KOPT-K1 (cell line): Measurements from ENCODE around the gene SLC25A26.
"Not testable (repeated sequence)": the region's sequence is repeated elsewhere in the genome, so short reads cannot be mapped to it uniquely, and the experiment has no call there.

Experiments used
- H3K27ac ChIP-seq: fragments of 200-600 bp; sonication (generic); 2 replicates; pipeline ENCODE4 v1.5.1; 2016; ENCODE audit warnings: antibody characterized with exemption, mild to moderate bottlenecking, low read depth, low read length; ENCODE audit not compliant: poor library complexity, severe bottlenecking
- H3K36me3 ChIP-seq: fragments of 200-600 bp; sonication (generic); 2 replicates; pipeline ENCODE4 v1.5.1; 2017; ENCODE audit warnings: antibody characterized with exemption, mild to moderate bottlenecking, low read length, moderate library complexity; ENCODE audit not compliant: insufficient read depth
- H3K9me3 ChIP-seq: fragments of 200-600 bp; sonication (generic); 2 replicates; pipeline ENCODE4 v1.5.1; 2017; ENCODE audit warnings: antibody characterized with exemption, low read length, mild to moderate bottlenecking; ENCODE audit not compliant: insufficient read depth, poor library complexity, severe bottlenecking

The SLC25A26 gene

DNA sequence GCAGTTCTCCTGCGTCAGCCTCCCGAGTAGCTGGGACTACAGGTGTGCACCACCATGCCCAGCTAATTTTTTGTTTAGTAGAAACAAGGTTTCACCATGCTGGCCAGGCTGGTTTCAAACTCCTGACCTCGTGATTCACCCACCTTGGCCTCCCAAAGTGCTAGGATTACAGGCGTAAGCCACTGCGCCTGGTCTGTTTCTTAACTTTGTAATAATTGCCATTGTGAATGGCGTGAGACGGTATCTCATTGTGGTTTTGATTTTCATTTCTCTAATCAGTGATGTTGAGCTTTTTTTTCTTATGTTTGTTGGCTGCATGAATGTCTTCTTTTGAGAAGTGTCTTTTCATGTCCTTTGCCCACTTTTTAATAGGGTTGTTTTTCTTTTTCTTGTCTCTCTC, 85.3 kb downstream of the SLC25A26 start:
- Histone ChIP-seq H3K27ac (peak overlapping the region; percentile 74), H3K9me3 (peaks cover 30% of the 10 kb centered on the region)
- H3K36me3 ChIP-seq = not testable (repeated sequence)

DNA sequence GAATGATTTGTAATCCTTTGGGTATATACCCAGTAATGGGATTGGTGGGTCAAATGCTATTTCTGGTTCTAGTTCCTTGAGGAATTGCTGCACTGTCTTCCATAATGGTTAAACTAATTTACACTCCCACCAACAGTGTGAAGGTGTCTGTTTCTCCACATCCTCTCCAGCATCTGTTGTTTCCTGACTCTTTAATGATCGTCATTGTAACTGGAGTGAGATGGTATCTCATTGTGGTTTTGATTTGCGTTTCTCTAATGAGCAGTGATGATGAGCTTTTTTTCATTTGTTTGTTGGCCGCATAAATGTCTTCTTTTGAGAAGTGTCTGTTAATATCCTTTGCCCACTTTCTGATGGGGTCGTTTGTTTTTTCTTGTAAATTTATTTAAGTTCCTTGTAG, 86.2 kb downstream of the SLC25A26 start:
- H3K27ac ChIP-seq = peak overlapping the region; percentile 74
- not testable (repeated sequence) for H3K36me3 ChIP-seq
- H3K9me3 ChIP-seq = peaks cover 39% of the 10 kb centered on the region

DNA sequence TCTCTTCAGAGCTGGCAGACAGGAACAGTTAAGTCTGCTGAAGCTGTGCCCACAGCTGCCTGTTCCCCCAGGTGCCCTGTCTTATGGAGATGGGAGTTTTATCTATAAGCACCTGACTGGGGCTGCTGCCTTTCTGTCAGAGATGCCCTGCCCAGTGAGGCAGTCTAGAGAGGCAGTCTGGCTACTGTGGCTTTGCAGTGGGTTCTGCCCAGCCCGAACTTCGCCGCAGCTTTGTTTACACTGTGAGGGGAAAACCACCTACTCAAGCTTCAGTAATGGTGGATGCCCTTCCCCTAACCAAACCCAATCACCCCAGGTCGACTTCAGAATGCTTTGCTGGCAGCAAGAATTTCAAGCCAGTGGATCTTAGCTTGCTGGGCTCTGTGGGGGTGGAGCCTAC, 91.2 kb downstream of the SLC25A26 start:
- Histone ChIP-seq H3K27ac (no peak overlapping the region), H3K36me3 (no peaks in the 10 kb centered on the region), H3K9me3 (peaks cover 50% of the 10 kb centered on the region)

DNA sequence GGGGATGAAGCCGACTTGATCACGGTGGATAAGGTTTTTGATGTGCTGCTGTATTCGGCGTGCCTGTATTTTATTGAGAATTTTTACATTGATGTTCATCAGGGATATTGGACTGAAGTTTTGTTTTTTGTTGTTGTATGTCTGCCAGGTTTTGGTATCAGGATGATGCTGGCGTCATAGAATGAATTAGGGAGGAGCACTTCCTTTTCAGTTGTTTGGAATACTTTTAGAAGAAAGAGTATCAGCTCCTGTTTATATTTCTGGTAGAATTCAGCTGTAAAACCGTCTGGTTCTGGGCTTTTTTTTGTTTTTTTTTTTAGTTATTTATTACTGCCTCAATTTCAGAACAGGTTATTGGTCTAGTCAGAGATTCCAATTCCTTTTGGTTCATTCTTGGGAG, 93.7 kb downstream of the SLC25A26 start:
- Histone ChIP-seq H3K9me3 (peaks cover 35% of the 10 kb centered on the region), H3K36me3 (no peaks in the 10 kb centered on the region), H3K27ac (no peak overlapping the region)

DNA sequence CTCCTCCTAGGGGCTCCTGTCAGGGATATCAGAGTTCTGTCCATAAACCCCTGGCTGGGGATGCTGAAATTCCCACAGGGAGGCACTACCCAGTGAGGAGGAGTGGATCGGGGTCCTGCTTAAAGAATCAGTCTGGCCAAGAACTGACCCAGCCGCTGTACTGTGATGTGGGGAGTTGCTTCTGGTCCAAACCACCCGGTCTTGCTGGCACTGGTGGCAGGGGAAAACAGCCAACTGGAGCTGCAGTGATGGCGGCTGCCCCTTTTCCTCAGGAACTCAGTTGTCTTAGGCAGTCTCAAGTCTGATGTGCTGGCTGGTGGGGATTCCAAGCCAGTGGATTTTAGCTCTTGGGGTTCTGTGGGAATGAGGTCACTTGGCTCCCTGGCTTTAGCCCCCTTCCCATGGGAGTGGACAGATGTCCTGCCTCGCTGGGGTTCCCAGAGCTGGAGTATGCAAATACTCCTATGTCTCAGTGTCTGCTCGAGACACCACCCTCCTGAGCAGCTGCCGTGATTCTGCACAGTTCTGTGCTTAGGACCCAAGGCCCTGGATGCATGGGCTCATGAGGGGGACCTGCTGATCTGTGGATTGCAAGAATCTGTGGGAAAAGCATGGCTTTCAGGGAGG, 97.1 kb downstream of the SLC25A26 start:
- H3K36me3 ChIP-seq = no peaks in the 10 kb centered on the region
- no peak overlapping the region for H3K27ac ChIP-seq
- peaks cover 3% of the 10 kb centered on the region for H3K9me3 ChIP-seq

DNA sequence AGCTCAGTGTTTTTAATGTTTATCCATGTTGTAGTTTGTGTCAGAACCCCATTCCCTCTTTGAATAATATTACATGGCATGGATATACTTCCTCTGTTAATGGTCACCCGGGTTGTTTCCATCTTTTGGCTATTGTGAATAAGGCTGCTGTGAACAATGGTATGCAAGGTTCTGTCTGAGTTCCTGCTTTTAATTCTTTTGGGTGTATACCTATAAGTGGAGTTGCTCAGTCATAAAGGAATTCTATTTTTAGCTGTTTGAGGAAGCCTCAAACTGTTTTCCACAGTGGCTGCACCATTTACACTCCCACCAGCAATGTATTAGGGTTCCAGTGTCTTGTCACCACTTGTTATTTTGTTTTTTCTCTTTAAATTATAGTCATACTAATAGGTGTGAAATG, 99.6 kb downstream of the SLC25A26 start:
- Histone ChIP-seq H3K36me3 (no peaks in the 10 kb centered on the region), H3K27ac (no peak overlapping the region)

DNA sequence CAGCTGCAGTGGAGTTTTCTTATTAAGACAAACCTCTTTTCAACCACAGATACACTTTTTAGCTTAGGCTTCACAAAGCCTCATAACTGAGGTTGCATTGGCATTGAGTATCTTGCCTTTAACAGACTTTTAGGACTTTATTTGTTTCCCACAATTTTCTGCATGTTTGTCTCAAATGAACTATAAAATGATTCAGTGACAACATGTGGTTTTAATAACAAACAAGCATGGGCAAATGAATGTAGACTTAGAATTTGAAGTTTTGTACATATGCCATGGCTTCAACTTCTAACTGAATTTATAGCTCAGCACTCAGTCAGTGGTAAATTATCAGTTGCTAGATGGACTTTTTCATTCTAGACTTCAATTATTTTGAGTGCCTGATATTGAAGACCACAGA, 101.6 kb downstream of the SLC25A26 start:
- Histone ChIP-seq H3K27ac (no peak overlapping the region), H3K36me3 (no peaks in the 10 kb centered on the region), H3K9me3 (peaks cover 13% of the 10 kb centered on the region)

More for the DNA sequence above, 99.6 kb downstream of the SLC25A26 start:
- peaks cover 13% of the 10 kb centered on the region for H3K9me3 ChIP-seq

DNA sequence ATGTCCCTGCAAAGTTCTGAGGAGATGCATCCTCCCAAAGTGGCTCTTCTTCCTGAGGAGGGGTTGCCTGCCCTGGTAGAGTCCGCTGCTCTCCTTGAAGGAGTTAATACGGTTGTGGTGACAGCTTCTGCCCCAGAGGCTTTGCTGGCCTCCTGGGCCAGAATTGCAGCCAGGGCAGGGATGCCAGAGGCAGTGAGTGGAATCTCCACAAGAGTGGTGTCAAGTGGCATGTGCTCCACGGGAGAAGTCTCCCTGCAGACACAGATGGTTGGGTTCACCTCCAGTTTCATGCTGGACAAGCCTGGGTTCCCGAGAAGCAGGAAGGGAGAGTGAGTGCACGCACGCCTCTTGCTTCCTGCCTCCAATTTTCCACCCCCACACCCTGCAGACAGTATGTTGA, 105.5 kb downstream of the SLC25A26 start:
- Histone ChIP-seq H3K36me3 (no peaks in the 10 kb centered on the region), H3K27ac (no peak overlapping the region), H3K9me3 (peaks cover 13% of the 10 kb centered on the region)

DNA sequence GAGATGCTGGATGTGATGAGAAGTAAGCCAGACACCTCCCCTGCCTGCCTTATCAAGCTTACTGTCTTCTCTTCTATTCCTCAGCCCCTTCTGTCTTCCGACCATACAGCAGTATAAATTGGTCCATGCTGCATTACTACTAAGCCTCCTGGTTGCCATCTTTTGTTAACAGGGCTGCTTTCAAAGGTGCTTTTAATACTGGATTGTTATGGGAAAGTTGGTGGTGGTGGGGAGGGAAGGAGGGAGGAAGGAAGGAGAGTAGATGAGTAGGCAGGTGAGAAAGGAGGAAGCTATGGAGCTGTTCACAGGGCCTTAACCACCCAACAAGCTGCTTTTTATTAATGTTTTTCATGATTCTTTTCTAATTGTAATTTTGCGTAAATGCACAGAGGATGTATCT, 114.9 kb downstream of the SLC25A26 start:
- H3K36me3 ChIP-seq = no peaks in the 10 kb centered on the region
- H3K27ac ChIP-seq = no peak overlapping the region
- no peaks in the 10 kb centered on the region for H3K9me3 ChIP-seq

DNA sequence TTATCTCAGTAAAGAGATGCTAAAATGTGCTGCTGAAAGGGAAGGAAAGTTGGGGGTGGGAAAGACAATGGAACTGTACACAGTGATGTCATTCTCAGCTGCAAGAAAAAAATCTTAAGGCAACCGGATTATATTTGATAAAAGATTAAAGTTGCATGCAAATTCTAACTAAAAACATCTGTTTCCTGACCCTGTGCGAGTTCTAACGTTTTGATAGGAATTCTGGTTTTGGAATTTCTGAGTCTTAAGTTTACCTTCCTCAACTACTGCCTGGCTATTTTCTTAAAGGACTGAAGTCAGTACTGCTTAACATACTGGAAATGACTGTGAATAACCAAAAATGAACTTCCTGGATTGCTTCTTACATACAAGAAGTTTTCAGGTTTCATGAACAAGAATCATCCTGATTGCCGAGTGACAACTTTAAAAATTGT, 115.5 kb downstream of the SLC25A26 start:
- H3K36me3 ChIP-seq = no peaks in the 10 kb centered on the region
- no peaks in the 10 kb centered on the region for H3K9me3 ChIP-seq
- no peak overlapping the region for H3K27ac ChIP-seq

DNA sequence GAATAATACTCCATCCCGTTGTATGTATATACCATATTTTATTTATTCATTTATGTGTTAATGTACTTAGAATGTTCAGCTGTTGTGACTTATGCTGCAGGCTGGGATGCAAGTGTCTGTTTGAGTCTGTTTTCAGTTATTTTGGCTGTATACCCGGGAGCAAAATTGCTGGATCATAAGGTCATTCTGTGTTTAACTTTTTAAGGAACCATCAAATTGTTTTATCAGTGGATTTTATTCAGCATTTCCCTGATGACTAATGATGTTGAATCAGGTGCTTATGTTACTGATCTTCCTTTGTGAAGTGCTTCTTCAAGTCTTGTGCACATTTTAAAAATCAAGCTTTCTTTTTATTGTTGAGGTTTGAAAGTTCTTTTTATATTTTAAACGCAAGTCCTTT, 118.1 kb downstream of the SLC25A26 start:
- Histone ChIP-seq H3K27ac (no peak overlapping the region), H3K9me3 (no peaks in the 10 kb centered on the region), H3K36me3 (no peaks in the 10 kb centered on the region)

DNA sequence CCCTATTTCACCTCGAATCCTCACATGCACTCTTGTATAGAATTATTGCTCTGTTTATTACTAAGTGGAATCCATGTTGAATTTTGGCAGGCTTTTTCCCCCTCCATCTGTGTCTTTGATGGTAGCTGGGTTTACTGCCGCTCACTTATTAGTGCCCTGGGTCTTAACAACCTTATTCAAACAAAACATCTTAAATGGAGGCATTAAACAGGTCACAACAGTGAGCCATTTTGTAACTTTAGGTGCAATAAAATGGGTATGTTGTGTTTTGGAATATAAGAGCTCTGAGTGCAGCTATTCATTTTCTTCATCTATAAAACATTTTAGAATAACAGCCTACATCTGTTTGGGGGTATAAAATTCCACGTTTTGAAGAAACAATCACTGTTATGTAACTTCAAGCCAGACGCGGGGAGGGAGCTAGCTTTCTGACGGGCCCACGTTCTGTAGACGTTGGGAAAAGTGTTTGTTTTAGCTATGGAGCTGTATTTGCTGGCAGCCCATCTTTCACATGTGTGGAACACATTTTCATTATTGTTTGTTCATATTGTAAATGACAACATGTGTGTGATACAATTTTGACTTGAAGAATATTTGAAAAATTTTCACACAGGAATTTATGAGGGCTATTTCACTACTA, 122.0 kb downstream of the SLC25A26 start:
- Histone ChIP-seq H3K36me3 (peaks cover 2% of the 10 kb centered on the region; the same call in 1 of the 2 replicates), H3K27ac (no peak overlapping the region), H3K9me3 (peaks cover 7% of the 10 kb centered on the region)

DNA sequence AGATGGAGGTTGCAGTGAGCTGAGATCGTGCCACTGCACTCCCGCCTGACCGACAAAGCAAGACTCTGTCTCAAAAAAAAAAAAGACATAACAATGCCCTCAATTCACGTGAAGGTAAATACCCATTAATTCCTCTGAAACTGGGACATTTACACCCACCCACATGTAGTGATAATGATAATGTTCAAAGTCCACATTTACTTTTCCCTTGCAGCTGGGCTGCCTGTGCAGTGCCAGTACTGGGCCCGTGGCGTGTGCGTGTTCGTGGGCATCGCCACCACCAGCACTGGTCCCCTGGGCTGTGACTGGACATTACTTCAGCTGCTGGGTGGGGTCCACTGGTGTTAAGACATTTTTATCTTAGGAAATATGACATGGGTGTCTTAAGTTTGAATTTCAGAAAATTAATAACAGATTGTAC, 123.6 kb downstream of the SLC25A26 start:
- Histone ChIP-seq H3K9me3 (peaks cover 7% of the 10 kb centered on the region), H3K36me3 (peaks cover 5% of the 10 kb centered on the region; the same call in 1 of the 2 replicates), H3K27ac (no peak overlapping the region)

DNA sequence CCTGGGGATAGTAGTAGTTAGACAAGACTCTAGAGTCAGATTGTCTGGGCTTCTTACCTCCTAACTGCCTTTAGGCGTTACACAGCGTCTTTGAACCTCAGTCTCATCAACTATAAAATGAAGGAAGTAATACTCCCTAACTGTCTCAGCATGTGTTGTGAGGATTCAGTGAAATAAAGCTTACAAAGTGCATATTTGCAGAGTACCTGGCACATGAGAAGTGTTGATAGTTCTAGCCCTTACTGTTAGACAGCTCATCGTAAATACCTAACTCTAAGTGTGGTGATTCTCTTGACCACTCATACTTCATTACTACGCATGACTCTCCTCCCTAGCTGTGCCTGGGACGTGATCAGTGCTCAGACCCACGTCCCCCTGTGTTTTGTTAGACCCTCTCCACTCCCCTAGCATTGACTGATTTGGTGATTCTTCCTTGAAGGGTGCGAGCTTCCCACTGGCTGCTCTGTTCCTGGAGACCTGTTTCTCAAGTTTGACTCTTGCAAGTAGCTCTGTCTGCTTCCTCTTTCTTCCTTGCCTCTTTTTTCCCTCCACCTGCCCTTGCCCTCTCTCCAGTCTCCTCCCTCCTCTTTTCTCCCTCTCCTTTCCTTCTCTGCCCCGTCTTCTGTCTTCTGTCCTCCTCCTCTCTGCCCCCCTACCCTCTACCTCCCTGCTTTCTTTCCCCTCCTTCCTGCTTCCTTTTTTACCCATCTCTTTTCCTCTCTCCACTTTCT, 124.2 kb downstream of the SLC25A26 start:
- Histone ChIP-seq H3K27ac (no peak overlapping the region), H3K36me3 (peaks cover 5% of the 10 kb centered on the region; the same call in 1 of the 2 replicates)

DNA sequence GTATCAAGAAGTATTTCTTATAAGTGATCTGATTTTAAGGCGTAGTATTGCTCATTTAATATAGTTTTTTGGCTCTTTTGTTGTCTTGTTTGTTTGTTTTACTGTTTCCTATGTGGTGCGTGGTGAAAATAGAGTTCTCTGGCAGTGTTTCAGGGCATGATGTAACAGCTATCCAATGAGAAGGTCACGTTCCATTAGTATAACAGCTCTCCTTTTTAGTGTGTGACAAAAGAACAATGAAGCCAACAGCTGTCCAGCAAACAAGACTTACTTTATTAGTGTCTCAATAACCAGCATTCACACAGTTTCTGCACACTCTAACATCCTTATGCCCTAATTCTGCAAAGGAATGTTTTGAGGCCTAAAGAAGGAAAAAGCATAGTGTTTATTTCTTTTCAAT, 127.9 kb downstream of the SLC25A26 start:
- H3K27ac ChIP-seq = no peak overlapping the region
- H3K36me3 ChIP-seq = peaks cover 5% of the 10 kb centered on the region; the same call in 1 of the 2 replicates

More for the DNA sequence above, 124.2 kb downstream of the SLC25A26 start:
- peaks cover 7% of the 10 kb centered on the region for H3K9me3 ChIP-seq

More for the DNA sequence above, 127.9 kb downstream of the SLC25A26 start:
- peaks cover 7% of the 10 kb centered on the region for H3K9me3 ChIP-seq
